ENCODE measurements around the gene RACK1.

Gene RACK1

DNA sequence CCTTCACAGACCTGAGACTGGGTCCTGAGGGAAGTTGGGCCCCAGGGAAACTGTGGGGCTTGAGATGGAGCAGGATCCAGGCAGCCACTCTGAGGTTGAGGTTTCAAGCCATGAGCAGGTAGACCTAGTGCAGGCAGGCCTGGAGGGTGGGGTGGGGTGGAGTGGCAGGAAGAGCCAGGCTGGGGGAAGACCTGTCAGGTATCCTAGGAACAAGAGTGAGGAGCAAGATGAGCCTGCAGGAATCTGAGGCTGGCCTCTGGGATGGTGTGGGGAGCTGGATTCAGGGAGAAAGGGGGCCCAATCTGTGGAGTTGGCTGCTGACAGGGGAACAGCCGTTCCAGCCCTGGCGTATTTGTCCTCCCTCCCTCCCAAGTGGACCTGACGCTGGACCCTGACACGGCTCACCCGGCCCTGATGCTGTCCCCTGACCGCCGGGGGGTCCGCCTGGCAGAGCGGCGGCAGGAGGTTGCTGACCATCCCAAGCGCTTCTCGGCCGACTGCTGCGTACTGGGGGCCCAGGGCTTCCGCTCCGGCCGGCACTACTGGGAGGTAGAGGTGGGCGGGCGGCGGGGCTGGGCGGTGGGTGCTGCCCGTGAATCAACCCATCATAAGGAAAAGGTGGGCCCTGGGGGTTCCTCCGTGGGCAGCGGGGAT lies 9.8 kb downstream of the RACK1 start:
- DNase-seq (ENCODE audit: low spot score), result no peak

DNA sequence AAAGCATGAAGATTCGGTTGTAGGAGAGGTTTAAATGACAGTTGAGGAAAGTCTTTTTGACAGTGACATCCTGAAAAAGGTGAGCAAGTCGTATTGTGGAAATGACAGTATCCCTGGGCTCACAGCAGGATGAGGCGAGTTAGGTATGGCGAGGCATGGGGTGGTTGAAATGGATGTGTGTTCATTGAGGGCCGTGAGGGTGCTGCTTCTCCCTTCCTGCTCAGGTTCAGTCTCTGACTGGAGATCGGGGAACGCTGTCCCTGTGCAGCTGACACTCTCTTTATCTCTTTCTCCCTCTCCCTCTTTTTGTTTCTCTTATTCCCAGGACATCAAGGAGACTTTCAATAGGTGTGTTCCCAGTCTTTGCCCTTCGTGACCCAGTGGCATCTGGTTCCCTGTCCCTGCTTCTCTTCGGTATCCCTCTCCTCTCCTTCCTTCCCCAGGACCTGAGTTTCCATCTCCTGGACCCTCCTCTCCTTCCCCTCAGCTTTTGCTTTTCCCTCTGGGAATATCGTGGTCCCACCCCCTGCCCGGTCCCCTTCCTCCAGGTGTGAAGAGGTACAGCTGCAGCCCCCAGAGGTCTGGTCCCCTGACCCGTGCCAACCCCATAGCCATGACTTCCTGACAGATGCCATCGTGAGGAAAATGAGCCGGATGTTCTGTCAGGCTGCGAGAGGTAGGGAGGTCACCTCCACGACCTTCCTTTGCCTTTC lies 10.5 kb downstream of the RACK1 start:
- no peak for DNase-seq (ENCODE audit: low spot score)

DNA sequence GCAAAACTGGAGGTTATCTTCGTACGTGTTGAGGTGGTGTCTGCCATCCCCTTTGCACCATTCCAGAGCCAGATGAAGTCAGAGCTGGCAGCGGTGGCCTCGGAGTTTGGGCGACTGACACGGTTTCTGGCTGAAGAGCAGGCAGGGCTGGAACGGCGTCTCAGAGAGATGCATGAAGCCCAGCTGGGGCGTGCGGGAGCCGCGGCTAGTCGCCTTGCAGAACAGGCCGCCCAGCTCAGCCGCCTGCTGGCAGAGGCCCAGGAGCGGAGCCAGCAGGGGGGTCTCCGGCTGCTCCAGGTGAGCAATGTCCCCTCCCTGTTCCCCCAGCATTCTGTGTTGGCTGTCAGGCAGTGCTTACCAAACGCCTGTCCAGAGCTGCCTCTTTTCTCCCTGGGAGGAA lies 11.1 kb downstream of the RACK1 start:
- no peak for DNase-seq (ENCODE audit: low spot score)

DNA sequence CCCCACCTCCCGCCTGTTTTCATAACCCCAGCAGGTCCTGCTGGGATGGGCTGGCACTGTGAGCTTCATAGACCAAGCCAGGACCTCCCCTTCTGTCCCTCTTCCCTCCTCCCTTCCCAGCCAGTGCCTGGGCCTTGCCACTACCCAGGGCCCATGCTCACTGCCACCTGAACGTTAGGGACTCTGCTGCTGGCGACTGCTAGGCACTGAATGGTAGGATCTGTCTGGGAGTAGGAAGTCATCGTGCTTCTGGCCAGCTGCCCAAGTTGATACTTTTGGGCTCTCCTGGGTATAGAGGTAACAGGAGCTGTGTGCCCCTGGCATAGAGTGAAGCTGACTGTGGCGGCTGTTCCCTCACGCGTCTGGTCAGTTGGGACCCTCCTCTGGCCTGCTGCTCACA lies 12.3 kb downstream of the RACK1 start:
- DNase-seq (ENCODE audit: low spot score), result no peak

DNA sequence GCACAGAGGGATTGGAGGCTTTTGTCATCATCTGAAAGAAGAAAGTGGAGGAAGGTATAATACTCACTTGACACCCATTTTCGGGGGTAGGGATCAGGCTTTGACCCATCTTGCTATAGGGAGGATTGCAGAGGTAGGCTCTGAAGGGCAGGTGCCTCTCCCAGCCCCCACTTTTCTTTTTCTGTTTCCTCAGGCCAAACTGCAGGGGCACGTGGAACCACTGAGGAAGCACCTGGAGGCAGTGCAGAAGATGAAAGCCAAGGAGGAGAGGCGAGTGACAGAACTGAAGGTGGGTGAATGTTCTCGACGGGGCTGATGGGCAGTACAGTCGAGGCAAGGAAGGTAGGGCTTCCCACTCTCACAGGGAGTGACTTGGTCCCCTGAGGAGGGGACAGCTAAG lies 13.2 kb downstream of the RACK1 start:
- no peak for DNase-seq (ENCODE audit: low spot score)

DNA sequence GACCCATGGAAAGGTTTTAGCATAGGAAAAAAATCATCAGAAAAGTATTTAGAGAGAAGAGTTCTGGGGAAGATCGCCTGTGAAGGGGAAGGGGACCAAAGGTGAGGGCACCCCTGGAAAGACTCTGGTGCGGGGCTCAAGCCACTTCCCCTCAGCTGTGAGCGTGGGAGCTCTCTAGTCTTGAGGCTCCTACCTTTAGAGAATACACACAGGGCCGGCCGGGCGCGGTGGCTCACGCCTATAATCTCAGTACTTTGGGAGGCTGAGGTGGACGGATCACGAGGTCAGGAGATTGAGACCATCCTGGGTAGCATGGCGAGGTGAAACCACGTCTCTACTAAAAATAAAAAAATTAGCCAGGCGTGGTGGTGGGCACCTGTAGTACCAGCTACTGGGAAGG lies 13.7 kb downstream of the RACK1 start:
- no peak for DNase-seq (ENCODE audit: low spot score)

DNA sequence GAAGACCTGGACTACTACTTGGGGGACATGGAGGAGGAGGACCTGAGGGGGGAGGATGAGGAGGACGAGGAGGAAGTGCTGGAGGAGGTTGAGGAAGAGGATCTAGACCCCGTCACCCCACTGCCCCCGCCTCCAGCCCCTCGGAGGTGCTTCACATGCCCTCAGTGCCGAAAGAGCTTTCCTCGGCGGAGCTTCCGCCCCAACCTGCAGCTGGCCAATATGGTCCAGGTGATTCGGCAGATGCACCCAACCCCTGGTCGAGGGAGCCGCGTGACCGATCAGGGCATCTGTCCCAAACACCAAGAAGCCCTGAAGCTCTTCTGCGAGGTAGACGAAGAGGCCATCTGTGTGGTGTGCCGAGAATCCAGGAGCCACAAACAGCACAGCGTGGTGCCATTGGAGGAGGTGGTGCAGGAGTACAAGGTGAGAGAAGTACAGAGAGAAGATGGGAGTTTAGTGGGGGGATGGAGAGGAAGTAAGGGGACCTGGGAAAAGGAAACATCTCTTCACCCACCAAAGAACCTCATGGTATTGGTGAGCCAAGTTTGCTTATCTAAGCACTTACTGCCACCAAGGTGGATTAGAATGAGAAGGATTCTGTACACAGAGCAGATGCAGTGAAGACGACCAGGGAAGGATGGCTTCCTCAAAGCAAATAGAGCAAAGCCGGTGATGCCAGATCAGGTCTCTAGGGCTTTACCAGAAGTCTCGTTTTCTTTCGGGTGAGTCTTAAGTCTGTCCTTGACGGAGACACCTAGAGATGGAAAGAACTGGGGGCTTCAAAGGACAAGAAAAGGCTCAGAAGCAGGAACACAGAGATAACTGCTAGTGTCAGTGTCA lies 19.1 kb downstream of the RACK1 start:
- no peak for DNase-seq (ENCODE audit: low spot score)

DNA sequence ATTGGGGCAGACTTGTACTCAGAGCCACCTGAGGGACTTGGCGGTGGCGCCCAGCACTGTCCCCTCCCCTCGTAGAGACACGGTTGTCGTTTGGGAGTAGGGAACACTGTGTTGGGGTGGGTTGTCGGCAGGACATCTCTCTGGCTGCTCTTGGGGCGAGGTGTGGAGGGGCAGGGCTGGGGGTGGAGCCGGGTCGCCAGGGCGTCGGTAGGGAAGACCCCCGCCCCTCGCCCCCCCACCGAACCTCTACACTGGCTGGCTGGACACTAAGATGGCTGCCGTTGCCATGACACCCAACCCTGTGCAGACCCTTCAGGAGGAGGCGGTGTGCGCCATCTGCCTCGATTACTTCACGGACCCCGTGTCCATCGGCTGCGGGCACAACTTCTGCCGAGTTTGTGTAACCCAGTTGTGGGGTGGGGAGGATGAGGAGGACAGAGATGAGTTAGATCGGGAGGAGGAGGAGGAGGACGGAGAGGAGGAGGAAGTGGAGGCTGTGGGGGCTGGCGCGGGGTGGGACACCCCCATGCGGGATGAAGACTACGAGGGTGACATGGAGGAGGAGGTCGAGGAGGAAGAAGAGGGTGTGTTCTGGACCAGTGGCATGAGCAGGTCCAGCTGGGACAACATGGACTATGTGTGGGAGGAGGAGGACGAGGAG lies 19.8 kb downstream of the RACK1 start:
- DNase-seq (ENCODE audit: low spot score), result no peak

DNA sequence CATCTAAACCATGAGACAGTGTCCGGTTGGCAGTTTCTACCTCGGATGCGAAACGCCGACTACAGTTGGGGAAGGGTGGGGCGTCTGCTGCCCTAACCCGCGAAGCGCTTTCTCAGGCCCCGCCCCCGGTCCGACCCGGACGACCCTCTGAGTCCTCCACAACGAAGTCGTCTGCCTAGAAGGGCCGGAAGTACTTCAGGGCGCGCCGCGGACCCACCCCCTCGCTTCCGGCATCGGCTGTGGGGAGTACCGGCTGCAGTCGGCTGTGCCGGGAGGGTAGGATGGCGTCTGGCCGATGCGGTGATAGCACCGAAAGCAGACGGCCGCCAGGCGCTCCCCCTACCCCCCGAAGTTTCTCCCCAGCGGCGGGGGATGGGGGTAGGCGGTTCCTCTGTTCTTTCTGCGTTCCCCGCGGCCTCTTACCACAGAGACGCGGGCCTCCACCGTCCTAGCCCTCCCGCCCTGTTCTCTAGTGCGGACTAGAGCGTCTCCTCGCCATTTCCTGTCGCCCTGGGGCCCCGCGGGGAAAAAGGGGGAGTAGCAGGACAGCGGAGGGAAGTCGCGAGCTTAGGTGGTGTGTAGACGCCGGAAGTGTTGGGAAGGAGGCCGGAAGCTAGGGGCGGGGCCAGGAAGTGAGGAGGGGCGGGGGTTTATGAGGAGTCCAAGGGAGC lies 20.5 kb downstream of the RACK1 start, which contains the start of gene TRIM41:
TRIM41 (plus strand) TSS at position 224 of the 671 bp plus-strand sequence. CDS start 719 bp downstream, outside the sequence.
- peak; percentile 62 for DNase-seq (ENCODE audit: low spot score)

DNA sequence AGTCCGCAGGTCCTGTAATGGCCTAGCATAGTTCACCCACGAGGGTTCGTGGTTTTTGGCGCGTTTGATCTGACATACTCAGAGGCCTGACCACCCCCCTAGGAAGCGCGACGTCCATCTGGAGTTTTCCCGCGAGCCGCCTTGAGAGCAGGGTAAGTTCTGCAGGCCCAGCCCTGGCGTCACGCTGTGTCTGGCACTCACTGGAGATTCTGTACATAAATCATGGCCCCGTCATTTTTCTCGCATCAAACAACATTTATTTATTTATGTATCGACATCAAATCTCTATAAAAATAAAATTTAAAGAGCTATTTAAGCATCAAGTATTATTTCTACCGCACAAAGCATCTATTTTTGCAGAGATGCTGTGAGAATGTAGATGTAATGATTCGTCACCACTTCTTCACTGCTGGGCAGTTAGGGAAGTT lies 21.1 kb downstream of the RACK1 start:
- DNase-seq (ENCODE audit: low spot score), result no peak

DNA sequence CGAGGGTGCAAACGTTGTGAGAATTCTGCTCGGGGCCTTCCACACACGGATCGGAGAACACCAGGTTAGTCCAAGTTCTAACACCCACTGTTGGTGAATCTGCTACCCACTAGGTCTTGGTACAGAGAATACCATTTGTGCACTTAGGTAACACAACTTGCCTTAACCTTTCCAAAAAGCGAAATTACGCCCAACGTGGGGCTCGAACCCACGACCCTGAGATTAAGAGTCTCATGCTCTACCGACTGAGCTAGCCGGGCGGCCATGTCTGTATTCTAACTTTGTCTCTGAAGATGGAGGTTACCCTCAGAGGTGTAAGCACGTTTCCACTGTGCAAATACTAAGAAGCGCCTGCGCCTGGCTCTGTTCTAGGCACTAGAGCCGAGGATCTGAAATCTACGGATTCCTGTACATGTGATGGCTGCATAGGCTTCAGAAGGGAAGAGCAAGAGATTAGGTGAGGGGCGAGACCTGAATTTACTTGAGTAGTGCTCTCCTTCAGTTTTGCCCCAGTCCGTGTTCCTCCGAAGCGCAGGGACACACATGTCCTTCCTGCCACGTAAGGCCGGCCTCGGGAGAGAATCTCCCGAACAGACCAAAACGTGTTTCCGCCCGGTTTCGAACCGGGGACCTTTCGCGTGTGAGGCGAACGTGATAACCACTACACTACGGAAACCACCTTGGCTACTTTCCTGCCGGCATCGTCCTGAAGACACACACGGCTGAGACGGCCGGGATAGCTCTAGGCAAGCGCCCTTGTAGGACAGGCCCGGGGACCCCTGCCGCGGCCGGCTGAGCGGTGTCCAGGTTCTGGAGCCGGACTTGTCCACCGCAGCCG lies 21.7 kb downstream of the RACK1 start:
- DNase-seq (ENCODE audit: low spot score), result peak; percentile 53

DNA sequence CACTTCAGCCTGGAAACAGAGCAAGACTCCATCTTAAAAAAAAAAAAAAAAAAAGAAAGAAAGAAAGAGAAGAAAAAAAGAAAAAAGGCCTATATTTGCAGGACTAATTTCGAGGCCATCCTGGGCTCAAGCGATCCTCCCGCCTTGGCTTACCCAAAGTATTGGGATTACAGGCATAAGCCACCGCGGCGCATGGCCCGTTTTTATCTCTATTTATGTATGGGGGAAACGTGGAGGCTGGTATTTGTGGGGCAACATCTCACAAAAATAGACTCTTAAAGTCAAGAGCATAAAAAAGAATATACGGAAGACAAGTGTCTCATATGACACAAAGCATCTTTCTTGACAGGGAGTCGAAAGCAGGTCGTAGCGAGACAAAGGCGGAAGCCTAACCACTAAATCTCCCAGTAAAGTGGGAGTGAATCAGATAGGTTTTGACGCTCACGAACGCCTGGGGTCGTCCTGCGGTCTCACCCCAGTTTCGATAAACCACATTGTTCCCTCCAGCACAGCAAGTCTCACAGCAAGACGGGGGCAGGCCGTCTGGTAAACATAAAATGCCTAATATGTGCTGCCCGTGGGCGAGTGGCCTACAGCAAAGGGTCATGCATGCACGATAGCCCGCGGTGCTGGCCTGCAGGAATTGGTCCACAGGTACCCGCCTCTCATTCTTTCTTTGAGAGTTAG lies 22.5 kb downstream of the RACK1 start:
- DNase-seq (ENCODE audit: low spot score), result no peak

DNA sequence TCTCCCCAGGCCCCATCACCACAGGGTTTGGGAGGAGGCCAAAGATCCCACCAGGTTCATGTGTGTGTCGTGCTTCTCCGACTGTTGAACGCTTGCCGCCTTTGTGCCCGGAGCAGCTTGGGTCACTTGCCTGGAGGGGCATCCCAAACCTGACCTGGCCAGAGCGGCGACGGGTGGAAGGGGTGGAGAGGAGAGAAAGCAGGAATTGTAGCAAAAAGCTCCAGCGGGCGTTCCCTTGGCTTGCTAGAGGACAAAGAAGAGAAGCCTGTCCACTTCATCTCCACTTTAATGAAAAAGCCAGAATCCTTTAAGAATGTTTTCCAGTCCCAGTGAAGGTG lies 23.6 kb downstream of the RACK1 start:
- DNase-seq (ENCODE audit: low spot score), result no peak

DNA sequence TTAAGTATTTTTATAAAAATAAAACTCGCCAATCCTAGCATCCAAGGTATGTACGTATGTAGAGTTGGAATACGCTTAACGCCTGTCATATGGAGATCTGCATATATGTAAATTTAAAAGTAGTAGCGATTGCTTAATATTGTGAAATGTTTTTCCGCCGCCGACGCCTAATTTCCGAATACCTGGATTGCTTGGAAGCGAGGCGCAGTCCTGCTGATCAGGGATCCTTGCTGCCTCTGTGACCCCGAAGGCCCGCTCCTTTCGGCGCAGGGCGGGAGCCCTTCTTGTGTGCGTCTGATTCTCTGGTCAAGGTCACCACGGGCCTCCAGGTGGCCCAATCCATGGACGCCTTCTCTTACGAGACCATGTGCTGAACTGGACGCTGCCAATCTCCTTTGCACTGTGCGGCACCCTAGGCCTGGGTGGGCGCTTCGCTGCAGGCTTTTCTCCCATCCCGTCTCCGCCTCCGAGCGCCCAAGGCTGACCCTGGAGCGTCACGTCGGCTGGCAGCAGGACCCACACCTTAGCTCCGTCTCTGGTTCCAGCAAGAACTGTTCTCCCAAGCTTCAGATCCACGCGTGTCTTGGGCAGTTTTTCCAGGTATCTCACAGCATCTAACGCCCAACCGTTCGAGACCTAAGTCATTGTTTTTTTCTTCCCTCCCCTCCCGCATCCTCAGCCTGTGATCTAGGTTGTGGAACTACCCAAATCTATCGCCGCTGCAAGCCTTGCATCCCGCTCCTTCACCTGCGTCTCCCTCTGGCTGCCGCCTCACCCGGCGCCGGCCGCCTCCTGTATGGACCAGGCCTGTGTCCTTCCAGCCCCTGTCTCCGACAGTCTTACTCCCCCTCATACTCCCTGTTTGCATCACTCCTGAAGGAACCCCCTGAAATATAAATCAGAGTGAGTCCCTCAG lies 24.2 kb downstream of the RACK1 start:
- DNase-seq (ENCODE audit: low spot score), result no peak

DNA sequence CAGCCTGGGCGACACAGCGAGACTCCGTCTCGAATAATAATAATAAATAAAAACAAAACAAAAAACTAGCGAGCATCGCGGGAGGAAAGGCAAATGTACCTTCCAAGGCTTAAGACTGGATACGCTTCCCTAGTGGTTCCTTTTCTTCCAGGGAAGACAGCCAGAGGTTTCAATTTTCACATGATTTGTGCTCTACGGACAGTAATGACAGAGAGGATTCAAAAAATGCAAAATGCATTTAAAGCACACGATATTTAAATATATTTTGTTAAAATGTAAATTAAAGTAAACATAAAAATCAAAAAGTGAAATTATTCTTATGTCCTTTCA lies 24.9 kb downstream of the RACK1 start:
- no peak for DNase-seq (ENCODE audit: low spot score)

DNA sequence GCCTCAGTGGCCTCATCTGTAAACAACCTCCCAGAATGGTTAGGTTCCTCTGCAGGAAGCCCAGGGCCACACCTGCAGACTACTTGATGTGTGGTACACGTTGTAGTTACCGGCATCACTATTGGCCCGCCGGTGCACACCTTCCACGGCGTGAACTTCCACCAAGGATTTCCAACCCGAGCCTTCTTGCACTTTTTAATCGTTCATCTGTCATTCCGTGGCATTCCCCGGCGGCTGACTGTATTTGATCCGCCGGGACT lies 26.0 kb downstream of the RACK1 start:
- no peak for DNase-seq (ENCODE audit: low spot score)

DNA sequence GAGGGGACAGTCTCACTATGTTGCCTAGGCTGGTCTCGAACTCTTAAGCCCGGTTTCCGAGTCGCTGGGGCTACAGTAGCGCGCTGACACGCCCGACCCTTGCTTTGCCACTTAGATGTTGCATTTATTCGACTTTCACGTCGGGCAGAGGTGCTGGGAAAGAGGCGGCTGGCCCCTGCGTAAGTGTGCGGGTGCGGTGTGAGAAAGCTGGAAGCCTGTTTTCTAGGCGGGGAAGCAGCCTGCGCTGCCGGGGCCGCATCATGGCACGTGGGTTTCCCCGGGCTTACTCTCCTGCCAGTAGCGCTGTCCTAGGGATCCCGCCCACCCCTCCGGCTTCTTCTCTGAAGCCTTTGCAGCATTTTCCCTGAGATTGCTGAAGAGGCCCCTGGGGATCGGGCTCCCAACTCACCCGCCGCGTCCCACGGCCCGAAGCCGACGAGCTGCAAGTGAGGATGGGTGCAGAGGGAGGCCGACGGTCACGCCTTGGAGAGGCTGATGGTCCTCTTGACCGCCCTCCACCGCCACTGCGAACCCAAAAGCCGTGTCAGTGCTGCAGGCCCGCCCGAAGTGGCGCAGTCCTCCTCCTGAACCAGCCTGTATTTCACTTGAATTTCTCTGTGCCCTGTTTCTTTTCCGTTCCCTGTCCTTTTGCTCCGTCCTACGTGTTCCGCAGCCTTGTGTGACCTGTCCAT lies 26.4 kb downstream of the RACK1 start:
- DNase-seq (ENCODE audit: low spot score), result no peak

DNA sequence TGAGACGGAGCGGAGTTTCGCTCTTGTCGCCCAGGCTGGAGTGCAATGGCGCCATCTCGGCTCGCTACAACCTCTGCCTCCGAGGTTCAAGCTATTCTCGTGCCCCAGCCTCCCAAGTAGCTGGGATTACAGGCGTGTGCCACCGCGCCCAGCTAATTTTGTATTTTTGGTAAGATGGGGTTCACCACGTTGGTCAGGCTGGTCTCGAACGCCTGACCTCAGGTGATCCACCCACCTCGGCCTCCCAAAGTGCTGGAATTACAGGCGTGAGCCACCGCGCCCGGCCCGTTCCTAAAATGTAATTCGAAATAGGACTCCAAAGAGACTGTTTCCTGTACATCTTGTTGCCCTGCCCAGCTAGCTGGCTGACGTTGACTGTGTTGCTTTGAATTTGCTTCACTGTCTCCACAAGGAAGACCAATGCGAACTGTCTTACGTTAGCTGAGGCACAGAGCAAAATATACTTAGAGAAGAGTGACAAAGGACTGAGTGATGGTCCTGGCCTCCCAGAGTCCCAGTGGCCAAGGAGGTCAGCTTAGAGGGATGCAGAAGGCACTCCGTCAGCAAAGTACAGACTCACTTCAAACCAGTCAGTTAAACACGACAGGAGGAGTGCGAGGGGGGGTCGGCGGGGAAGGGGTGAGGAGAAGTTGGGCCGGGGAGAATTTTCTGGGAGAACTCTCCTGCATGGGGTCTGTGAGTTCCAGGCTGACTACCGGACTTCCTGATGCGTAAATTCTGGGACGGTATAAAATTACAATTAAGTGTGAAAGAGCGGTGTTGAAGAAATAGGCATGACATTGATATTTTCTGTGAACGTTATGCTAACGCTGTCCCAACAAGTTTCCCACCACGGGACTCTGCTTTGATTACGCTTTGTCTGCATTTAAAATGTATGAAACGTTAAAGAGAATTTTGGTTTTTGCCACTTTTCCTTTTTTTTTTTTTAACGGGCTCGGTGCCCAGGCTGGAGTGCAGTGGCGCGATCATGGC lies 27.4 kb downstream of the RACK1 start:
- no peak for DNase-seq (ENCODE audit: low spot score)
